Left lung (tissue), 10 donors: ENCODE measurements around the gene PROB1. TPM values are rescaled to one million over a fixed set of nuclear protein-coding genes. Genes with fewer than 3 reads are reported as not detected.

Source experiments
- ATAC-seq: fragments of 200-7000 bp; cut with Tn5 transposase; one replicate; pipeline ENCODE4 v1.9.1; 2020; ENCODE audit warnings: moderate library complexity
- DNase-seq, 4 donors: peaks; one replicate each; pipeline ENCODE4 v3.0.0-alpha.2; 2013 to 2020
- H3K27ac ChIP-seq, 2 donors: fragments of 200-600 bp; sonication (generic) in 1 of 2; one replicate each; pipeline versions ENCODE4 v1.5.0 to v1.8.0; 2020 to 2021
- H3K27me3 ChIP-seq, 2 donors: fragments of 200-600 bp; sonication (generic) in 1 of 2; one replicate each; pipeline versions ENCODE4 v1.5.0 to v1.8.0; 2020 to 2021
- H3K36me3 ChIP-seq, 2 donors: fragments of 200-600 bp; sonication (generic) in 1 of 2; one replicate each; pipeline versions ENCODE4 v1.5.0 to v1.8.0; 2020 to 2021
- H3K4me1 ChIP-seq, 2 donors: fragments of 200-600 bp; one replicate each; pipeline ENCODE4 v1.8.0; 2021
- H3K4me3 ChIP-seq, 2 donors: fragments of 200-600 bp; sonication (generic) in 1 of 2; one replicate each; pipeline versions ENCODE4 v1.5.0 to v1.8.0; 2020 to 2021; ENCODE audit warnings: mild to moderate bottlenecking in 1 of 2
- H3K9me3 ChIP-seq, 2 donors: fragments of 200-600 bp; sonication (generic) in 1 of 2; one replicate each; pipeline versions ENCODE4 v1.5.0 to v1.8.0; 2020 to 2021
- CTCF ChIP-seq, 2 donors: fragments of 200-600 bp; sonication (generic) in 1 of 2; IDR thresholded peaks; one replicate each; pipeline versions ENCODE4 v1.5.0 to v1.8.0; 2021; ENCODE audit warnings: antibody characterized with exemption in 2 of 2
- intact Hi-C, 2 donors: fragments of 100-400 bp; cut with DNase I; formaldehyde crosslinking; loops; one replicate each; pipeline versions ENCODE4 v1.11.2 to v1.14.2; 2022
- polyA plus RNA-seq, 6 donors: library from polyadenylated mRNA; unstranded; fragments of 120-200 nt; gene quantifications; one replicate each; pipeline ENCODE4 v1.2.1, GENCODE V29; 2013; ENCODE audit not compliant: insufficient read length in 6 of 6
- total RNA-seq, 2 donors: library from RNA; stranded (reverse); fragmentation: NEBNext Ultra II Directional; extraction: Animal tissue kit (Norgen Biotek cat#: 25700); gene quantifications; one replicate each; pipeline ENCODE4 v1.2.1, GENCODE V29; 2021
- donor health status: DM: no; HTN: yes; CAD: no.
- donor health status: DM: no; HTN: no; CAD: no.

Gene PROB1
- total and polyA plus RNA-seq, 8 donors, result 0.73 to 1.8 (median 1.1) TPM

GRCh38 chr5:139343476-139343875 lies 51.4 kb downstream of the PROB1 start:
- TF ChIP-seq CTCF (IDR thresholded peaks at IDR 0.05), result no peak
- Histone ChIP-seq H3K9me3 (no peaks in the 10 kb centered on the region), H3K27me3 (no peaks in the 10 kb centered on the region), H3K4me1 (peaks cover 12 to 40% of the 10 kb centered on the region in 2 donors), H3K4me3 (peak overlapping the region in 1 of 2 donors; percentile 93), H3K27ac (no peak overlapping the region), H3K36me3 (peaks cover 0 to 4% of the 10 kb centered on the region in 2 donors)
- ATAC-seq (no peak), DNase-seq (no peak)
- intact Hi-C loops, result no loop called here

- Histone ChIP-seq H3K9me3 (no peaks in the 10 kb centered on the region), H3K4me1 (peaks cover 12 to 40% of the 10 kb centered on the region in 2 donors), H3K4me3 (peak overlapping the region; percentile 93 to 94), H3K27ac (peak overlapping the region; percentile 98 to 99), H3K36me3 (peaks cover 0 to 3% of the 10 kb centered on the region in 2 donors), H3K27me3 (no peaks in the 10 kb centered on the region)
- no peak for DNase-seq
- no peak for ATAC-seq
- TF ChIP-seq CTCF (IDR thresholded peaks at IDR 0.05), result no peak
- intact Hi-C loops, result no loop called here
These were observed 52.5 kb downstream of the PROB1 start for GRCh38 chr5:139342423-139342723.

- peak within 1 kb of the TSS; percentile 98 to 99 for H3K27ac ChIP-seq
- DNase-seq, result peak; percentile 98 to 100 (median 100)
- intact Hi-C loops, result no loop called here
- no peaks in the 10 kb centered on the region for H3K27me3 ChIP-seq
- TF ChIP-seq CTCF (IDR thresholded peaks at IDR 0.05), result peak; percentile 28 to 75
- peaks cover 12 to 40% of the 10 kb centered on the region in 2 donors for H3K4me1 ChIP-seq
- no peaks in the 10 kb centered on the region for H3K9me3 ChIP-seq
- H3K36me3 ChIP-seq, result no peaks in the 10 kb centered on the region
- peak; percentile 98 for ATAC-seq
- H3K4me3 ChIP-seq, result peak within 1 kb of the TSS; percentile 93 to 94
These were observed 53.0 kb downstream of the PROB1 start, which contains the start of gene PAIP2 for GRCh38 chr5:139341689-139342422. Gene PAIP2 (plus strand): TSS chr5:139341854. CDS start chr5:139363785, 21,931 bp downstream.

GRCh38 chr5:139341187-139341688 lies 53.7 kb downstream of the PROB1 start:
- H3K27ac ChIP-seq, result peak overlapping the region; percentile 98 to 99
- intact Hi-C loops, result no loop called here
- no peak for DNase-seq
- no peaks in the 10 kb centered on the region for H3K36me3 ChIP-seq
- no peak for TF ChIP-seq CTCF (IDR thresholded peaks at IDR 0.05)
- H3K9me3 ChIP-seq, result no peaks in the 10 kb centered on the region
- H3K4me3 ChIP-seq, result peak overlapping the region; percentile 93 to 94
- H3K27me3 ChIP-seq, result no peaks in the 10 kb centered on the region
- no peak for ATAC-seq
- H3K4me1 ChIP-seq, result peaks cover 12 to 40% of the 10 kb centered on the region in 2 donors

Other genes starting within 250 kb of the PROB1 start
- 10 to 100 TPM; 67.9 to 71.7 TPM for gene SIL1, start 196.7 kb downstream of the PROB1 start, total RNA-seq
- 10 to 100 TPM; 28.8 to 41.2 (median 34.4) TPM for gene SIL1, start 196.7 kb downstream of the PROB1 start, polyA plus RNA-seq
- 100 to 1,000 TPM; 171 to 177 TPM for gene MATR3, start 101.4 kb downstream of the PROB1 start, total RNA-seq
- 100 to 1,000 TPM; 516 to 638 (median 567) TPM for gene MATR3, start 101.4 kb downstream of the PROB1 start, polyA plus RNA-seq
- 10 to 100 TPM; 66.8 to 73.9 TPM for gene PAIP2, start 53.2 kb downstream of the PROB1 start, total RNA-seq
- gene PAIP2, start 53.2 kb downstream of the PROB1 start, polyA plus RNA-seq, result 100 to 1,000 TPM; 126 to 171 (median 140) TPM
- under 1 TPM in 1 of 2 donors, not detected in 1; 0.84 TPM for gene SLC23A1, start 11.8 kb downstream of the PROB1 start, total RNA-seq
- 1 to 10 TPM in 5 of 6 donors, under 1 TPM in 1; 0.70 to 2.2 (median 1.6) TPM for gene SLC23A1, start 11.8 kb downstream of the PROB1 start, polyA plus RNA-seq
- gene MZB1, start 5.2 kb downstream of the PROB1 start, total RNA-seq, result 10 to 100 TPM in 1 of 2 donors, 1 to 10 TPM in 1; 8.8 to 10.6 TPM
- under 1 TPM; 0.41 to 0.85 (median 0.60) TPM for gene MZB1, start 5.2 kb downstream of the PROB1 start, polyA plus RNA-seq
- 1 to 10 TPM; 3.6 to 4.3 TPM for gene SPATA24, start 9.0 kb upstream of the PROB1 start, total RNA-seq
- gene SPATA24, start 9.0 kb upstream of the PROB1 start, polyA plus RNA-seq, result 10 to 100 TPM in 1 of 6 donors, 1 to 10 TPM in 5; 7.5 to 10.3 (median 8.9) TPM
- 10 to 100 TPM; 10.0 to 13.2 TPM for gene DNAJC18, start 44.4 kb upstream of the PROB1 start, total RNA-seq
- gene DNAJC18, start 44.4 kb upstream of the PROB1 start, polyA plus RNA-seq, result 10 to 100 TPM; 27.2 to 40.2 (median 30.1) TPM
- gene ECSCR, start 67.6 kb upstream of the PROB1 start, total RNA-seq, result 10 to 100 TPM; 25.4 to 48.9 TPM
- 10 to 100 TPM; 62.5 to 72.6 (median 65.2) TPM for gene ECSCR, start 67.6 kb upstream of the PROB1 start, polyA plus RNA-seq
- not detected for gene SMIM33, start 75.9 kb upstream of the PROB1 start, total RNA-seq
- gene SMIM33, start 75.9 kb upstream of the PROB1 start, polyA plus RNA-seq, result under 1 TPM in 4 of 6 donors, not detected in 2; 0.06 to 0.11 (median 0.07) TPM
- gene STING1, start 87.7 kb upstream of the PROB1 start, total RNA-seq, result 100 to 1,000 TPM in 1 of 2 donors, 10 to 100 TPM in 1; 100.0 to 105 TPM
- 10 to 100 TPM; 64.3 to 75.7 (median 69.0) TPM for gene STING1, start 87.7 kb upstream of the PROB1 start, polyA plus RNA-seq
- 100 to 1,000 TPM; 122 to 125 TPM for gene UBE2D2, start 166.2 kb upstream of the PROB1 start, total RNA-seq
- gene UBE2D2, start 166.2 kb upstream of the PROB1 start, polyA plus RNA-seq, result 100 to 1,000 TPM; 141 to 160 (median 148) TPM